Tibial nerve (tissue), 4 donors: ENCODE results near the gene EXOC8. TPM values are rescaled to one million over a fixed set of nuclear protein-coding genes. Genes with fewer than 3 reads are reported as not detected.

ENCODE experiments used
- DNase-seq, 2 donors: peaks; one replicate each; pipeline ENCODE4 v3.0.0-alpha.2; 2019; ENCODE audit warnings: low spot score in 2 of 2
- H3K27ac ChIP-seq, 4 donors: fragments of 200-600 bp; sonication (generic) in 3 of 4; one replicate each; pipeline ENCODE4 v1.5.1; 2017 to 2019; ENCODE audit warnings: mild to moderate bottlenecking in 1 of 4
- H3K27me3 ChIP-seq, 2 donors: fragments of 200-600 bp; sonication (generic) in 1 of 2; one replicate each; pipeline versions ENCODE4 v1.5.1 to v1.6.0; 2017 to 2019
- H3K36me3 ChIP-seq, 3 donors: fragments of 200-600 bp; sonication (generic); one replicate each; pipeline ENCODE4 v1.5.1; 2018 to 2019
- H3K4me1 ChIP-seq, 4 donors: fragments of 200-600 bp; sonication (generic) in 3 of 4; one replicate each; pipeline ENCODE4 v1.5.1; 2017 to 2019
- H3K4me3 ChIP-seq, 4 donors: fragments of 200-600 bp; sonication (generic) in 3 of 4; one replicate each; pipeline ENCODE4 v1.5.1; 2017 to 2019; ENCODE audit warnings: mild to moderate bottlenecking in 1 of 4, moderate library complexity in 1 of 4
- H3K9me3 ChIP-seq, 4 donors: fragments of 200-600 bp; sonication (generic) in 3 of 4; one replicate each; pipeline ENCODE4 v1.5.1; 2017 to 2019
- CTCF ChIP-seq, 5 experiments: fragments of 200-600 bp in 3 of 5; fragments of 450-650 bp in 2 of 5; sonication (generic) in 3 of 5; IDR thresholded peaks; one replicate each; pipeline ENCODE4 v1.5.1; 2016 to 2019; ENCODE audit warnings: antibody characterized with exemption in 5 of 5, mild to moderate bottlenecking in 3 of 5, moderate library complexity in 2 of 5
- EP300 ChIP-seq, 2 donors: sonication (generic); formaldehyde crosslinking; IDR thresholded peaks; one replicate each; pipeline ENCODE4 v1.6.1; 2017; ENCODE audit warnings: antibody characterized with exemption in 2 of 2, mild to moderate bottlenecking in 1 of 2
- POLR2A ChIP-seq, 2 donors: fragments of 450-650 bp; IDR thresholded peaks; one replicate each; pipeline ENCODE4 v1.6.1; 2017; ENCODE audit warnings: antibody characterized with exemption in 2 of 2, mild to moderate bottlenecking in 2 of 2, moderate library complexity in 2 of 2
- WGBS, 2 donors: methylation state at CpG; one replicate each; pipeline ENCODE4 v1.1.5; 2018; 5-methylcytosine and 5-hydroxymethylcytosine counted together
- total RNA-seq, 4 donors: library from RNA; depleted of rRNA; stranded (reverse); fragments of >200 nt; gene quantifications; one replicate each; pipeline ENCODE4 v1.1.0, GENCODE V29; 2016

The EXOC8 gene
- total RNA-seq, 4 donors from 2014 or later, result 12.6 to 15.7 (median 14.5) TPM

GRCh38 chr1:231329483-231329882, 8.2 kb downstream of the EXOC8 start:
- H3K9me3 ChIP-seq, result no peaks in the 10 kb centered on the region
- H3K4me1 ChIP-seq, result peaks cover 0 to 24% (median 14%) of the 10 kb centered on the region in 4 donors
- WGBS, 2 donors, result 87 to 90% methylated on average over 7 of the region's 7 CpGs
- no peaks in the 10 kb centered on the region for H3K27me3 ChIP-seq
- H3K27ac ChIP-seq, result no peak overlapping the region
- no peak for DNase-seq
- H3K4me3 ChIP-seq, result no peak overlapping the region
- H3K36me3 ChIP-seq, result peaks cover 0 to 30% (median 0%) of the 10 kb centered on the region in 3 donors
- TF ChIP-seq POLR2A (IDR thresholded peaks at IDR 0.05) (no peak), EP300 (IDR thresholded peaks at IDR 0.05) (no peak), CTCF (IDR thresholded peaks at IDR 0.05) (no peak)

- no peak overlapping the region for H3K4me3 ChIP-seq
- peaks cover 0 to 5% (median 0%) of the 10 kb centered on the region in 4 donors for H3K4me1 ChIP-seq
- peaks cover 0 to 22% (median 0%) of the 10 kb centered on the region in 3 donors for H3K36me3 ChIP-seq
- no peak for DNase-seq
- H3K27ac ChIP-seq, result no peak overlapping the region
- no peaks in the 10 kb centered on the region for H3K27me3 ChIP-seq
- TF ChIP-seq EP300 (IDR thresholded peaks at IDR 0.05), result no peak
- TF ChIP-seq CTCF (IDR thresholded peaks at IDR 0.05), result no peak
- TF ChIP-seq POLR2A (IDR thresholded peaks at IDR 0.05), result no peak
- H3K9me3 ChIP-seq, result no peaks in the 10 kb centered on the region
- 79 to 86% methylated on average over 5 of the region's 5 CpGs for WGBS, 2 donors
Observed at GRCh38 chr1:231327617-231328016, 10.0 kb downstream of the EXOC8 start.

GRCh38 chr1:231326248-231326647, 11.4 kb downstream of the EXOC8 start:
- Histone ChIP-seq H3K4me1 (no peaks in the 10 kb centered on the region), H3K27ac (no peak overlapping the region), H3K36me3 (peaks cover 0 to 10% (median 0%) of the 10 kb centered on the region in 3 donors), H3K9me3 (no peaks in the 10 kb centered on the region), H3K4me3 (no peak overlapping the region), H3K27me3 (no peaks in the 10 kb centered on the region)
- TF ChIP-seq CTCF (IDR thresholded peaks at IDR 0.05), result no peak
- no peak for TF ChIP-seq POLR2A (IDR thresholded peaks at IDR 0.05)
- no peak for TF ChIP-seq EP300 (IDR thresholded peaks at IDR 0.05)
- WGBS, 2 donors, result 62 to 71% methylated on average over 1 of the region's 1 CpG
- no peak for DNase-seq

GRCh38 chr1:231324660-231325059, 13.0 kb downstream of the EXOC8 start:
- WGBS, 2 donors, result 85 to 87% methylated on average over 5 of the region's 5 CpGs
- TF ChIP-seq POLR2A (IDR thresholded peaks at IDR 0.05) (no peak), EP300 (IDR thresholded peaks at IDR 0.05) (no peak), CTCF (IDR thresholded peaks at IDR 0.05) (no peak)
- no peak overlapping the region for H3K4me3 ChIP-seq
- no peak overlapping the region for H3K27ac ChIP-seq
- H3K36me3 ChIP-seq, result peaks cover 0 to 8% (median 0%) of the 10 kb centered on the region in 3 donors
- no peaks in the 10 kb centered on the region for H3K27me3 ChIP-seq
- no peak for DNase-seq
- no peaks in the 10 kb centered on the region for H3K9me3 ChIP-seq
- no peaks in the 10 kb centered on the region for H3K4me1 ChIP-seq

- peaks cover 0 to 11% (median 0%) of the 10 kb centered on the region in 3 donors for H3K36me3 ChIP-seq
- TF ChIP-seq POLR2A (IDR thresholded peaks at IDR 0.05), result no peak
- no peak for TF ChIP-seq EP300 (IDR thresholded peaks at IDR 0.05)
- TF ChIP-seq CTCF (IDR thresholded peaks at IDR 0.05), result no peak
- 73 to 77% methylated on average over 7 of the region's 7 CpGs for WGBS, 2 donors
- H3K4me1 ChIP-seq, result no peaks in the 10 kb centered on the region
- no peaks in the 10 kb centered on the region for H3K9me3 ChIP-seq
- no peak overlapping the region for H3K27ac ChIP-seq
- H3K4me3 ChIP-seq, result no peak overlapping the region
- no peak for DNase-seq
- no peaks in the 10 kb centered on the region for H3K27me3 ChIP-seq
Observed at GRCh38 chr1:231322880-231323530, 14.6 kb downstream of the EXOC8 start.
